ENCODE data around the gene LY9.
A peak's percentile ranks its signal among the peaks of the same experiment; 100 is the strongest.

Gene LY9

GRCh38 chr1:160795951-160796383 is at the start of gene LY9:
LY9 (plus strand) TSS chr1:160796174; CDS start chr1:160796188, 14 bp downstream.
- DNase-seq, result no peak

- no peak for DNase-seq
Observed at GRCh38 chr1:160746836-160747500, 49.0 kb upstream of the LY9 start.

- no peak for DNase-seq
Observed at GRCh38 chr1:160747717-160748116, 48.3 kb upstream of the LY9 start.

- no peak for DNase-seq
Observed at GRCh38 chr1:160748181-160748877, 47.6 kb upstream of the LY9 start.

GRCh38 chr1:160748878-160749269 is 47.1 kb upstream of the LY9 start:
- DNase-seq, result no peak

- no peak for DNase-seq
Observed at GRCh38 chr1:160750608-160751007, 45.4 kb upstream of the LY9 start.

GRCh38 chr1:160752406-160752805 is 43.6 kb upstream of the LY9 start:
- DNase-seq, result no peak

GRCh38 chr1:160752924-160753323 is 43.0 kb upstream of the LY9 start:
- no peak for DNase-seq

GRCh38 chr1:160753594-160753993 is 42.4 kb upstream of the LY9 start:
- DNase-seq, result no peak

GRCh38 chr1:160755461-160755860 is 40.5 kb upstream of the LY9 start:
- no peak for DNase-seq

GRCh38 chr1:160755911-160756848 is 39.8 kb upstream of the LY9 start:
- no peak for DNase-seq

- no peak for DNase-seq
Observed at GRCh38 chr1:160756849-160757201, 39.1 kb upstream of the LY9 start.

GRCh38 chr1:160758521-160758920 is 37.5 kb upstream of the LY9 start:
- DNase-seq, result no peak

GRCh38 chr1:160759740-160760139 is 36.2 kb upstream of the LY9 start:
- no peak for DNase-seq

GRCh38 chr1:160761046-160761445 is 34.9 kb upstream of the LY9 start:
- no peak for DNase-seq

GRCh38 chr1:160761886-160762285 is 34.1 kb upstream of the LY9 start:
- DNase-seq, result peak; percentile 6

- DNase-seq, result no peak
Observed at GRCh38 chr1:160763993-160764392, 32.0 kb upstream of the LY9 start.

GRCh38 chr1:160767395-160768294 is 28.3 kb upstream of the LY9 start:
- no peak for DNase-seq

GRCh38 chr1:160768295-160768657 is 27.7 kb upstream of the LY9 start:
- DNase-seq, result no peak

GRCh38 chr1:160772331-160772730 is 23.6 kb upstream of the LY9 start:
- DNase-seq, result no peak

GRCh38 chr1:160773093-160773492 is 22.9 kb upstream of the LY9 start:
- no peak for DNase-seq

GRCh38 chr1:160774886-160775719 is 20.9 kb upstream of the LY9 start:
- no peak for DNase-seq
